Neutrophil (primary cell): Measurements from ENCODE around the gene DNHD1.

Experiments
- H3K27ac ChIP-seq: fragments of 200-600 bp; sonication (generic); 2 replicates; pipeline ENCODE4 v1.5.1; 2016; ENCODE audit warnings: mild to moderate bottlenecking, moderate library complexity
- H3K27me3 ChIP-seq: fragments of 200-600 bp; sonication (generic); 2 replicates; pipeline ENCODE4 v1.6.0; 2016; ENCODE audit warnings: mild to moderate bottlenecking
- H3K36me3 ChIP-seq: fragments of 200-600 bp; sonication (generic); 2 replicates; pipeline ENCODE4 v1.5.1; 2017
- H3K4me1 ChIP-seq, 2 experiments: fragments of 200-600 bp in 1 of 2; sonication (generic) in 1 of 2; 1 replicate in 1 of 2; 2 replicates in 1 of 2; pipeline versions ENCODE4 v1.5.1 to v1.6.1; 2013 to 2016; ENCODE audit warnings: low read depth in 1 of 2, low read length in 1 of 2, mild to moderate bottlenecking in 1 of 2, moderate library complexity in 1 of 2; ENCODE audit not compliant: control insufficient read depth in 1 of 2, insufficient read depth in 1 of 2
- H3K4me3 ChIP-seq, 2 experiments: fragments of 200-600 bp in 1 of 2; sonication (generic) in 1 of 2; 1 replicate in 1 of 2; 2 replicates in 1 of 2; pipeline ENCODE4 v1.5.1; 2013 to 2016; ENCODE audit warnings: low read depth in 1 of 2, low read length in 1 of 2, mild to moderate bottlenecking in 1 of 2, moderate library complexity in 1 of 2
- H3K9me3 ChIP-seq: fragments of 200-600 bp; sonication (generic); 2 replicates; pipeline ENCODE4 v1.5.1; 2016
- TF ChIP-seq, protein P1 (sequence below): fragments of 200-600 bp; sonication (generic); IDR thresholded peaks from 2 replicates; pipeline ENCODE4 v1.5.1; 2016; ENCODE audit warnings: antibody characterized with exemption

DNHD1 gene

DNA sequence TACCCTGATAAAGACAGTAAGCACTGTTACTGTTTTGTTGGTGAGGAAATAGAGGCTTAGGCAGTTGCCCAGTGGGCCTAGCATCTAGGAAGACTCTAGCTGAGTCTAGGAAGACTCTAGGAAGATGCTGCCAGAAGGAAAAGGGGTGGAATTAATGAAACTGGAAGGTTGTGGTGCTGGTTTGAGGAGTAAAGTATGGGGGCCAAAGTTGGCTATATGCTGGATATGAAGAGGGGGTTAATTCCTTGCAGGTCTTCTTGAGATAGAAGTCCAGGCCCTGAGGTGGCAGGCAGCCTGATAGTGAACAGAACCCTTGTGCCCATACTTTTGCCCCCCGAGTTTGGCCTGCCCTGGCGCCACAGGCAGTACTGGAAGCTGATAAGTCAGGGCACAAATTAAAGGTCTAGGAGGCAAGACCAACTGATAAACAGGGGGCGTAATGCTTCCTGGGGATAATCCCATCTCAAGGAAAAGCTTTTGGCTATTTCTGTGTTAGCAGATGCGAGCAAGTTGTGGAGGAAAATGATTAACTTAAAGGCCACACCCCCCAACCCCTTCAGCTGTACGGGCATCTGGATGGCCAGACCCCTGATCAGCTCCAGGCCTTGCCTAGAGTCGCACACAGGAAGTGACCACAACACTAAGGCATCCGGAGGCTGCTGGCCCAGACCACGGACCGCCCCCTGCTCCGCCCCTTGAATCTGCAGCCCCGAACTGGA is 109.5 kb downstream of the DNHD1 start:
- H3K9me3 ChIP-seq, result no peaks in the 10 kb centered on the region
- H3K27ac ChIP-seq, result peak overlapping the region; percentile 98
- H3K4me1 ChIP-seq, result peaks cover 72% of the 10 kb centered on the region in 2 experiments
- TF ChIP-seq, protein P1, sequence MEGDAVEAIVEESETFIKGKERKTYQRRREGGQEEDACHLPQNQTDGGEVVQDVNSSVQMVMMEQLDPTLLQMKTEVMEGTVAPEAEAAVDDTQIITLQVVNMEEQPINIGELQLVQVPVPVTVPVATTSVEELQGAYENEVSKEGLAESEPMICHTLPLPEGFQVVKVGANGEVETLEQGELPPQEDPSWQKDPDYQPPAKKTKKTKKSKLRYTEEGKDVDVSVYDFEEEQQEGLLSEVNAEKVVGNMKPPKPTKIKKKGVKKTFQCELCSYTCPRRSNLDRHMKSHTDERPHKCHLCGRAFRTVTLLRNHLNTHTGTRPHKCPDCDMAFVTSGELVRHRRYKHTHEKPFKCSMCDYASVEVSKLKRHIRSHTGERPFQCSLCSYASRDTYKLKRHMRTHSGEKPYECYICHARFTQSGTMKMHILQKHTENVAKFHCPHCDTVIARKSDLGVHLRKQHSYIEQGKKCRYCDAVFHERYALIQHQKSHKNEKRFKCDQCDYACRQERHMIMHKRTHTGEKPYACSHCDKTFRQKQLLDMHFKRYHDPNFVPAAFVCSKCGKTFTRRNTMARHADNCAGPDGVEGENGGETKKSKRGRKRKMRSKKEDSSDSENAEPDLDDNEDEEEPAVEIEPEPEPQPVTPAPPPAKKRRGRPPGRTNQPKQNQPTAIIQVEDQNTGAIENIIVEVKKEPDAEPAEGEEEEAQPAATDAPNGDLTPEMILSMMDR, result no peak
- H3K4me3 ChIP-seq, result peak overlapping the region; percentile 6 to 10
- H3K27me3 ChIP-seq, result no peaks in the 10 kb centered on the region
- peaks cover 46% of the 10 kb centered on the region for H3K36me3 ChIP-seq

DNA sequence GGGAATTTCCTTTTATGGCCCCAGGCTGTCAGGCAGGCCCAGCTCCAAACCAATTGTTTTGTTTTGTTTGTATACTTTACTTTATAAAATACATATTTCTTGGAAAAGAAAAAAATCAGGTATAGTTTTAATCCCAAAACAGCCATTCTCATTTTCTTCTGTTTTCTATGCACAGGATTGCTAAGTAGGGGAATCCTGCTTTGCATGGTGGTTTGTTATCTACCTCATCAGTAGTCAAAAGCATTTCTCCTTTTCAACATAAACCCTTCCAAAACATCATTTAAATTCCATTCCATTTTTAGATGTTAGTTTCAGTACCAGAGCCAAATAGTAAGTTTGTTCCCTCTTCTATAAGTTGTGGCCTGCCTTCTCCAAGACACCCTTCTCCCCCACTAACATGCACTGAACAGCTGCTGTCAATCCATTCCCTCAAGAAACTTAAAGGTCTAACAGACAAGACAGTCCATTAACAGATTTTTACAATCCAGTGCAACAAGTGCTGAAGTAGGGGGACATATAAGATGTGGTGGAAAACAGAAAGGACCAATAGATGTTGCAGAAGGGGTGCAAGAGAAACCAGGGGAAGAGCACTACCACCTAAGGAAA is 110.2 kb downstream of the DNHD1 start:
- peaks cover 66 to 68% of the 10 kb centered on the region in 2 experiments for H3K4me1 ChIP-seq
- H3K27me3 ChIP-seq, result no peaks in the 10 kb centered on the region
- H3K9me3 ChIP-seq, result no peaks in the 10 kb centered on the region
- peak overlapping the region; percentile 98 for H3K27ac ChIP-seq
- peaks cover 48% of the 10 kb centered on the region for H3K36me3 ChIP-seq
- TF ChIP-seq, protein P1, result no peak
- H3K4me3 ChIP-seq, result peak overlapping the region in 1 of 2 experiments; percentile 10

DNA sequence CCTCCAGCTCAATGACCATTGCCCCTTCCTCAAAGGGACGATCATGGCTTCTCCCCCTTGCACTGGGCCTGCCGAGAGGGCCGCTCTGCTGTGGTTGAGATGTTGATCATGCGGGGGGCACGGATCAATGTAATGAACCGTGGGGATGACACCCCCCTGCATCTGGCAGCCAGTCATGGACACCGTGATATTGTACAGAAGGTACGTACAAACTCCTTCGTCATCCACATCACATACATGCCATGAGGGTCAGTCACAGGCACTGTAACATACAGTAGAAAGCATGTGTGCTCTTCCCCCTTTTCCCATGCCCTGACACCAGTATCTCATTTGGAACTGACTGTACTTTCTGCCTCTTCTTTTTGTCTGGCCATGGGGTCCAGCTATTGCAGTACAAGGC is 110.9 kb downstream of the DNHD1 start:
- H3K36me3 ChIP-seq, result peaks cover 48% of the 10 kb centered on the region
- H3K27me3 ChIP-seq, result no peaks in the 10 kb centered on the region
- TF ChIP-seq, protein P1, result no peak
- H3K4me1 ChIP-seq, result peaks cover 64 to 68% of the 10 kb centered on the region in 2 experiments
- no peak overlapping the region for H3K4me3 ChIP-seq
- no peaks in the 10 kb centered on the region for H3K9me3 ChIP-seq
- H3K27ac ChIP-seq, result peak overlapping the region; percentile 98

DNA sequence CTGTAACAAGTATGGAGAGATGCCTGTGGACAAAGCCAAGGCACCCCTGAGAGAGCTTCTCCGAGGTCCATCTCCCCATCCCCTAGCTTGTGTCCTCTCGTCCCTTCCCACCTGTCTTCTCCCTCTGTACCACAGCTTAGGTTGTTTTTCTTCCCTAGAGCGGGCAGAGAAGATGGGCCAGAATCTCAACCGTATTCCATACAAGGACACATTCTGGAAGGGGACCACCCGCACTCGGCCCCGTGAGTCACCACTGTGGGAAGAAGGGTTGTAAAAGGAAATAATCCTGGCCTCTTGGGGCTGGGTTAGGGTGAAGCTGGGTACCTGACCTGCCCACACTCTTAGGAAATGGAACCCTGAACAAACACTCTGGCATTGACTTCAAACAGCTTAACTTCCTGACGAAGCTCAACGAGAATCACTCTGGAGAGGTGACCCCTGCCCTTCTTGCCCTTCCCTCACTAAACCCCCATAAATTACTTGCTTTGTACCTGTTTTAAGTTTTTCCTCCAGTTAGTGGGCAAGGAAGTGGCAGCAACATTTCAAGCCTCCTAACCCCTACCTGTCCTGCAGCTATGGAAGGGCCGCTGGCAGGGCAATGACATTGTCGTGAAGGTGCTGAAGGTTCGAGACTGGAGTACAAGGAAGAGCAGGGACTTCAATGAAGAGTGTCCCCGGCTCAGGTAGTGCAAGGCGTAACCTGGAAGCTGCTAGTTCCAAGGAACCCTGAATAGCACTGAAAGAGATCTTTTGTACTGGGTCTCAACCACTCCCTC is 111.8 kb downstream of the DNHD1 start:
- peak overlapping the region; percentile 98 for H3K27ac ChIP-seq
- peaks cover 68% of the 10 kb centered on the region in 2 experiments for H3K4me1 ChIP-seq
- no peak overlapping the region for H3K4me3 ChIP-seq
- TF ChIP-seq, protein P1, result no peak
- peaks cover 48% of the 10 kb centered on the region for H3K36me3 ChIP-seq
- no peaks in the 10 kb centered on the region for H3K9me3 ChIP-seq
- H3K27me3 ChIP-seq, result no peaks in the 10 kb centered on the region

GRCh38 chr11:6609502-6610015 is 112.5 kb downstream of the DNHD1 start:
- no peak overlapping the region for H3K4me3 ChIP-seq
- H3K27ac ChIP-seq, result peak overlapping the region; percentile 98
- no peaks in the 10 kb centered on the region for H3K9me3 ChIP-seq
- TF ChIP-seq, protein P1, result no peak
- no peaks in the 10 kb centered on the region for H3K27me3 ChIP-seq
- H3K4me1 ChIP-seq, result peaks cover 62% of the 10 kb centered on the region in 2 experiments
- H3K36me3 ChIP-seq, result peaks cover 54% of the 10 kb centered on the region
